Measurements from ENCODE around the gene EBPL.

DNA sequence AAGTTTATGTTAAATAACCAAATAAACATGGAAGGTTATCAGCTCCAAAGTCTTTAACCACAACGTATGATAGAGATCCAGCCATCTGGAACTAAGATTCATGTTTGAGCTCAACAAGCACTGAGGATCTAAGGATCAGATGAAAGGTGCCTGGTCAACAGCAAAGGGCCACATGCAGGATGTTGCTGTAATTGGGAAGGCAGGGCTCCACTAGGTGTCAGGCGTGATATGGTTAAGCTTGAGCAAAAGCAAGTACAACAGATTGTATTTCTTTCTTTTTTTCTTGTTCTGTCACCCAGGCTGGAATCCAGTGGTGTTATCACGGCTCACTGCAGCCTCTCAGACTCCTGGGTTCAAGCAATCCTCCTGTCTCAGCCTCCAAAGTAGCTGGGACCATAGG lies 12.0 kb downstream of the EBPL start:
- TF ChIP-seq CTCF (conservative IDR thresholded peaks at IDR 0.05 in 1 of 2, IDR thresholded peaks at IDR 0.05 in 1 of 2; ENCODE audit: extremely low read depth in 1 of 2, insufficient read depth in 1 of 2, low read depth in 1 of 2, low read length in 2 of 2), result peak in 1 of 2 donors; percentile 47
- TF ChIP-seq EZH2 (IDR thresholded peaks at IDR 0.05; ENCODE audit: borderline replicate concordance, low read length), result no peak

All from mammary epithelial cell (primary cell).